ENCODE measurements around the gene SYT7. TPM values are rescaled to one million over a fixed set of nuclear protein-coding genes. Genes with fewer than 3 reads are reported as not detected.

Gene SYT7
- polyA plus RNA-seq, 1 donor (not counting 4 experiments of a cell fraction or from before 2014, with no cell fraction given): 2.6 TPM

DNA sequence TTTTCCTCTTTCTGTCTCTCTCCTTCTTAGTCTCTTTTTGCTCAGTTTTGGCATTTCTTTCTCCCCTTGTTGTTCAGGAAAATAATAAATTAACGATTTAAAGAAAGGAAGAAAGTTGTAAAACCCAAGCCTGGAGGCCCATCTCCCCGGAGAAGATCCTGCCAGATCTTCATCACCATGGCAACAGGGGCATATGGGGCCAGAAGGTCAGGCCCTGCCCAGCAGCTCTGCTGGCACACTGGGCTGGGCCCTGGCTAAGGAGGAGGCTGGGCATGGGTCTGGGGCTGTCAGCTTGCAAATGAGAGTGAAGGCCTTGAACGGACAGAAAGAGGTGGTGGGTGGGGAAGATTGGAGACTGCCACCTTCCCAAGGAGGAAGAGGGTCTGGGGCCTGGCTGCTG, 69.5 kb downstream of the SYT7 start:
- Histone ChIP-seq H3K9me3 (ENCODE audit: control insufficient read depth, low read depth, low read length) (no peaks in the 10 kb centered on the region), H3K4me3 (ENCODE audit: control insufficient read depth in 2 of 3, extremely low read depth in 1 of 3, insufficient read depth in 2 of 3, low read depth in 1 of 3, low read length in 3 of 3) (no peak overlapping the region), H4K20me1 (ENCODE audit: control insufficient read depth, extremely low read depth, insufficient read depth, low read length) (no peaks in the 10 kb centered on the region), H3K4me2 (ENCODE audit: control insufficient read depth, extremely low read depth, insufficient read depth, low read depth, low read length) (no peak overlapping the region), H3K27ac (ENCODE audit: control insufficient read depth, insufficient read depth, low read length) (no peak overlapping the region), H3K4me1 (ENCODE audit: control insufficient read depth, extremely low read depth, insufficient read depth, low read length) (no peaks in the 10 kb centered on the region), H3K79me2 (ENCODE audit: control insufficient read depth, insufficient read depth, low read length) (no peaks in the 10 kb centered on the region), H2AFZ (ENCODE audit: control insufficient read depth, low read length) (no peak overlapping the region), H3K27me3 (ENCODE audit: control insufficient read depth, extremely low read depth, insufficient read depth, low read length) (peaks cover 42% of the 10 kb centered on the region), H3K9me1 (ENCODE audit: control insufficient read depth, extremely low read depth, insufficient read depth, low read length) (no peaks in the 10 kb centered on the region), H3K36me3 (ENCODE audit: control insufficient read depth in 2 of 2, extremely low read depth in 1 of 2, insufficient read depth in 2 of 2, low read length in 2 of 2) (no peaks in the 10 kb centered on the region), H3K9ac (ENCODE audit: control insufficient read depth, extremely low read depth, insufficient read depth, low read length) (no peak overlapping the region)
- dilution Hi-C loops (cut with MboI; ENCODE audit: extremely low pct_ligation_motif_present, low sequenced_read_pairs): no loop called here
- FAIRE-seq (no peak), DNase-seq (ENCODE audit: low read depth, low spot score) (no peak)
- TF ChIP-seq EZH2 (IDR thresholded peaks at IDR 0.05; ENCODE audit: low read length): no peak
- TF ChIP-seq, protein P1, sequence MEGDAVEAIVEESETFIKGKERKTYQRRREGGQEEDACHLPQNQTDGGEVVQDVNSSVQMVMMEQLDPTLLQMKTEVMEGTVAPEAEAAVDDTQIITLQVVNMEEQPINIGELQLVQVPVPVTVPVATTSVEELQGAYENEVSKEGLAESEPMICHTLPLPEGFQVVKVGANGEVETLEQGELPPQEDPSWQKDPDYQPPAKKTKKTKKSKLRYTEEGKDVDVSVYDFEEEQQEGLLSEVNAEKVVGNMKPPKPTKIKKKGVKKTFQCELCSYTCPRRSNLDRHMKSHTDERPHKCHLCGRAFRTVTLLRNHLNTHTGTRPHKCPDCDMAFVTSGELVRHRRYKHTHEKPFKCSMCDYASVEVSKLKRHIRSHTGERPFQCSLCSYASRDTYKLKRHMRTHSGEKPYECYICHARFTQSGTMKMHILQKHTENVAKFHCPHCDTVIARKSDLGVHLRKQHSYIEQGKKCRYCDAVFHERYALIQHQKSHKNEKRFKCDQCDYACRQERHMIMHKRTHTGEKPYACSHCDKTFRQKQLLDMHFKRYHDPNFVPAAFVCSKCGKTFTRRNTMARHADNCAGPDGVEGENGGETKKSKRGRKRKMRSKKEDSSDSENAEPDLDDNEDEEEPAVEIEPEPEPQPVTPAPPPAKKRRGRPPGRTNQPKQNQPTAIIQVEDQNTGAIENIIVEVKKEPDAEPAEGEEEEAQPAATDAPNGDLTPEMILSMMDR (optimal IDR thresholded peaks at IDR 0.05 in 1 of 3, IDR thresholded peaks at IDR 0.05 in 1 of 3, conservative IDR thresholded peaks at IDR 0.05 in 1 of 3; ENCODE audit: extremely low read depth in 1 of 3, insufficient read depth in 2 of 3, low read length in 3 of 3): no peak

DNA sequence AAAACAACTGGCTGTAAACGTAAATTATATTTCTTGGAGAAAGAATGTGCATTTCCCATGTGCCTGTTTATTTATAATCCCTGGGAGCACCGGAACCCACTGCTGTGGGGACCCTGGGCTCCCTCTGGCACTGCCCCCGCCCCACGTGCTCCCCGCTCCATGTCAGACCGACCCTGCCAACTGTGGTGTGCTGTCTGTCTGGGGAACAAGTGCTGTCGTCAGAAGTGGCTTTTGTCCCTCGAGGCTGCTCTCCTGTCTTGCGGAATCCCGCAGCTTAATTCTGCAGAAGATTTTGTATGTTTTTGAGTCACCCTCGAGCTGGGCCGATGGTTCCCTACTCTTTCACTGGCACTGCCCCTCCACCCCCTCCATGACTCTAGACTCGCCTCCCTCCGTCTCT, 69.9 kb downstream of the SYT7 start:
- Histone ChIP-seq H3K9ac (ENCODE audit: control insufficient read depth, extremely low read depth, insufficient read depth, low read length) (no peak overlapping the region), H3K79me2 (ENCODE audit: control insufficient read depth, insufficient read depth, low read length) (no peaks in the 10 kb centered on the region), H3K4me1 (ENCODE audit: control insufficient read depth, extremely low read depth, insufficient read depth, low read length) (no peaks in the 10 kb centered on the region), H3K27ac (ENCODE audit: control insufficient read depth, insufficient read depth, low read length) (no peak overlapping the region), H3K9me3 (ENCODE audit: control insufficient read depth, low read depth, low read length) (no peaks in the 10 kb centered on the region), H2AFZ (ENCODE audit: control insufficient read depth, low read length) (no peak overlapping the region), H3K4me3 (ENCODE audit: control insufficient read depth in 2 of 3, extremely low read depth in 1 of 3, insufficient read depth in 2 of 3, low read depth in 1 of 3, low read length in 3 of 3) (no peak overlapping the region), H3K9me1 (ENCODE audit: control insufficient read depth, extremely low read depth, insufficient read depth, low read length) (no peaks in the 10 kb centered on the region), H3K36me3 (ENCODE audit: control insufficient read depth in 2 of 2, extremely low read depth in 1 of 2, insufficient read depth in 2 of 2, low read length in 2 of 2) (no peaks in the 10 kb centered on the region), H3K4me2 (ENCODE audit: control insufficient read depth, extremely low read depth, insufficient read depth, low read depth, low read length) (no peak overlapping the region), H3K27me3 (ENCODE audit: control insufficient read depth, extremely low read depth, insufficient read depth, low read length) (peaks cover 46% of the 10 kb centered on the region), H4K20me1 (ENCODE audit: control insufficient read depth, extremely low read depth, insufficient read depth, low read length) (no peaks in the 10 kb centered on the region)
- TF ChIP-seq, protein P1 (optimal IDR thresholded peaks at IDR 0.05 in 1 of 3, IDR thresholded peaks at IDR 0.05 in 1 of 3, conservative IDR thresholded peaks at IDR 0.05 in 1 of 3; ENCODE audit: extremely low read depth in 1 of 3, insufficient read depth in 2 of 3, low read length in 3 of 3): no peak
- TF ChIP-seq EZH2 (IDR thresholded peaks at IDR 0.05; ENCODE audit: low read length): no peak
- DNase-seq (ENCODE audit: low read depth, low spot score) (no peak), FAIRE-seq (no peak)
- dilution Hi-C loops (cut with MboI; ENCODE audit: extremely low pct_ligation_motif_present, low sequenced_read_pairs): no loop called here
